Inferior parietal cortex (tissue), 1 donor: ENCODE data around the gene TMPRSS9.

Experiments used
- DNase-seq: peaks from one replicate; pipeline ENCODE4 v3.0.0-alpha.2; 2016; ENCODE audit errors: extremely low spot score

TMPRSS9 gene

GRCh38 chr19:2420490-2420889, 60.4 kb downstream of the TMPRSS9 start:
- no peak for DNase-seq

- DNase-seq, result no peak
Observed at GRCh38 chr19:2421581-2422306, 61.7 kb downstream of the TMPRSS9 start.

- DNase-seq, result no peak
Observed at GRCh38 chr19:2423071-2423914, 63.2 kb downstream of the TMPRSS9 start.

GRCh38 chr19:2423915-2424685, 64.0 kb downstream of the TMPRSS9 start:
- no peak for DNase-seq

- no peak for DNase-seq
Observed at GRCh38 chr19:2424686-2425621, 64.9 kb downstream of the TMPRSS9 start.

GRCh38 chr19:2425622-2426581, 65.8 kb downstream of the TMPRSS9 start:
- no peak for DNase-seq

GRCh38 chr19:2426611-2427428, 66.8 kb downstream of the TMPRSS9 start:
- DNase-seq, result no peak

GRCh38 chr19:2427429-2428320, 67.6 kb downstream of the TMPRSS9 start, which contains the start of gene TIMM13:
Gene TIMM13 (minus strand): TSS chr19:2427586. CDS start chr19:2427533, 53 bp downstream.
- DNase-seq, result peak; percentile 99

DNA sequence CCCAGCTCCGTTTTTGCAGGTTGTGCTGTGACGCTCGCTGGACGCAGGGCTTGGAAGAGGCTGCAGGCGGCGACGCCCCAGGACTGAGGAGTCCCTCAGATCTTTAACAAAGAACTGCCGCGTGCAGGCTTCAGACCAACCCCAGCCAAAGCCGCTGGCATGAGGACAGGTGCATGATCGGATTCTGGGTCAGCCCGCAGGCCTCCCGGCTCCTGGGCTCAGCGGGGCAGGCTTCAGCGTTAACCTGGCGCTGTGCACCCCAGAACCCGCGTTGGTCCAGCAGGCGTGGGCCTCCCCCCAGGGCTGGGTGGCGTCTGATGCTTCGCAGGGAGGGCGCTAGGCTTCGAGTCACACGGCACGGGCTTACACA, 68.2 kb downstream of the TMPRSS9 start:
- DNase-seq, result peak; percentile 6

DNA sequence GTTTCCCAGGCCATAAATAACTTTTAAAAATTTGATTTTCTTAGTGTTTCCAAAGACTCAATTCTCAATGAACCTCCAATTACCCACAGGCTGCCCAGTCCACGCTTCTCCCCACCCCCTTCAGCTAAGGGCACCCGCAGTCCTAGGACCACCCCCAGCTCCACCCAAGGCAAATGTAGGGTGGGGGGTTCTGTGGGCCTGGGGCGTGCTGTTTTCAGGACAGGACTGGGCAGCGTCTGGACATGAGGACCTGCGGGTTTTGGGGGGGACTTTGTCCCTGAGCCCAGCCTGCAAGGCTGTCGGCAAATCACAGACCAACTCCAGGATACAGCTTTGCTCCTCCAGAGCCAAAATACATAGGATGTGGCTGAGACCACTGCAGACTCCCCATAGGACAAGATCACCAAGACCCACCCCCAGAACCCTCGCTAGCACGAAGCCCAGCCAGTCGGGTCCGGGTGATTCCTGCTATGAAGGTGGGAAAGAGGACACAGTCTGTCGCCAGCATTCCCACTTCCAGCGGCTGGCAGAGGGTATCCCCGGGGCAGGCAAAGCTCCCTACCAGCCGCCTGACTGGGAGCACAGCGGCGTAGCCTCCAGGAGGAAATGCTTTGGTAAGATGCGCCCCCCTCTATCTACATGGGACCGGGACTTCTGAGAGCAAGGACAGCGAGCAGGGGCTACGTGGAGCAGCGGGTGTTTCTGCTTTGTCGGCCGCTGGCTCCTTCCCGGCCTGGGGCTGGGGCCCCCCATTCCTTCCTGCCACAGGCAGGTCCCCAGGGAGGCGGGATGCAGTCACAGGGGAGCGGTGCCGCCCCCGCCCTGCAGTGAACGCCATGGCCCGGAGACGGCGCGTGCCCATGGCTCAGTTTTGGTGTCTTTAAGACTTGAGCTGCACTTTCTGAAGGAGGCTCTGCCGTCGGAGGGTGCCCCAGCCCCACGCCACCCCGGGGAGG, 69.0 kb downstream of the TMPRSS9 start:
- DNase-seq, result no peak

- no peak for DNase-seq
Observed at GRCh38 chr19:2429917-2430535, 70.0 kb downstream of the TMPRSS9 start.

GRCh38 chr19:2431318-2432055, 71.4 kb downstream of the TMPRSS9 start:
- no peak for DNase-seq

DNA sequence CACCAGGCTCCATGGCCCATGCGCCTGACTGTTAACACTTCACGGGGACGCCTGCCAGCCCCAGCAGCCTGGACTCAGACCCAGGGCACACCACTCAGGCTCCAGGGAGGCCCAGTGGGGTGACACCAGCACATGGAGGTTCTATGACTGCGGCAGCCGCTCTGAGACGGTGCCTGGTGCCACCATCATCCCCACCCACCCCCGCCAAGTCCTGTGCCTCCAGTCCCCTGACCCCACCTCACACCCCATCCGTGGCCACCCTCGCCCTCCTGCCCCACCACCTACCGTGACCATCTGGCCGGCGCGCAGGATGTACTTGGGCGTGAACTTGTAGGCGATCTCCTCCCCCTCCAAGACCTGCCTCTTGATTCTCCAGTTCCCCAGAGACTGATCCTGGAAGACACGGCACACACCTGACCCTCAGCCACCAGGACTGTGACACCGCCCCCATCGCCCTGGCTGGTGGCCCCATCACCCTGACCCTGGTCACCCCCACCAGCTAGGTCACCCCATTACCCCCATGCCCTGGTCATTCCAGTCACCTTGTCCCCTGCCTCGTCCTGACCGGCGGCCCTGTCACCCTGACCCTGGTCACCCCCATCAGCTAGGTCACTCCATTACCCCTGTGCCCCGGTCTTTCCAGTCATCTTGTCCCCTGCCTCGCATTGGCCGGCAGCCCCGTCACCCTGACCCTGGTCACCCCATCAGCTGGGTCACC, 72.2 kb downstream of the TMPRSS9 start:
- no peak for DNase-seq

DNA sequence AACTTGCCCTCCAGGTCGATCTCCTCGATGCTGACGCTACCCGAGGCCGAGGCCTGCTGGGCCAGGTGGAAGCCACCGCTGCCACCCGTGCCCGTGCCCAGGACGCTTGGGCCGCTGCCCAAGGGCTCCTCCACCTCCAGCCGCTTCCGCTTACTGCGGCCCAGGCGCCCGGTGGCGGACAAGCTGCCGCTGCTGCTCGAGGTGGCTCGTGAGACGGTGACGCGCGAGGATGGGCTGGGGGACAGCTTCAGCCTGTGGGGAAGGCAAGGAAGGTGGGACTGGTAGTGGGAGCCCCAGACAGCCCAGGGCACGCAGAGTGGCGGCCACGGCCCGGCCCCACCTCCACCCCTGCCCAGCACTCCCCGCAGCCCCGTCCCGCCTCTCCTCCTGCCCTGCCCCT, 73.8 kb downstream of the TMPRSS9 start:
- DNase-seq, result no peak

- no peak for DNase-seq
Observed at GRCh38 chr19:2434267-2434666, 74.2 kb downstream of the TMPRSS9 start.
